Prostate gland (tissue), 2 donors: Measurements from ENCODE around the gene RGS3.

Experiments
- CTCF ChIP-seq, 4 experiments: fragments of 200-600 bp in 2 of 4; fragments of 450-650 bp in 2 of 4; sonication (generic) in 2 of 4; IDR thresholded peaks; 1 replicate in 3 of 4; 2 replicates in 1 of 4; pipeline ENCODE4 v1.5.1; 2016 to 2019; ENCODE audit warnings: antibody characterized with exemption in 4 of 4, mild to moderate bottlenecking in 2 of 4, moderate library complexity in 2 of 4
- POLR2A ChIP-seq: fragments of 450-650 bp; IDR thresholded peaks from one replicate; pipeline ENCODE4 v1.6.1; 2016; ENCODE audit warnings: antibody characterized with exemption, mild to moderate bottlenecking

DNA sequence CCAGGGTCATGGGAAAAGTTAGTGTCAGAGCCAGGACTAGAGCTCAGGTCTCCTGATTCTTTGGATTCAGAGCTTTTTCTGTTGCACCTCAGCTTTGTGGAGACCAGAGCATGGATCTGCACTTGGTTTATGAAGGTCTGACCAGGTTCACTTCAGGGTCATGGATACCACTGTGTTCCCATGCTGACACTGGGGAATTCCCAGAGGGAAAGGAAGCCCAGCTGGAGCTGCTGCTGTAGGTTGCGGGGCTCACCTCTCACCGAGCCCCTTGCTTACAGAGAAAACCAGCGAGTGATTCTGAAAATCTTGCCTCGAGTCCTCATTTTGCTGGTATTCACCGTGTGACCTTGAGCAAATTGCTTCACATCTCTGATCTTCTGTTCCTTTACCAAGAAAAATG, 83.0 kb downstream of the RGS3 start:
- no peak for TF ChIP-seq CTCF (IDR thresholded peaks at IDR 0.05)
- no peak for TF ChIP-seq POLR2A
